GM21526 (cell line): ENCODE data around the gene HHAT.
A peak's percentile ranks its signal among the peaks of the same experiment; 100 is the strongest.

Experiments
- ATAC-seq: cut with Tn5 transposase; IDR thresholded peaks from one replicate; pipeline ENCODE4 v1.9.1; 2021; ENCODE audit warnings: moderate library complexity; ENCODE audit not compliant: unreplicated experiment, low FRiP score

HHAT gene

GRCh38 chr1:210437111-210437510 is 108.4 kb downstream of the HHAT start:
- no peak for ATAC-seq

GRCh38 chr1:210437781-210438180 is 109.1 kb downstream of the HHAT start:
- no peak for ATAC-seq

GRCh38 chr1:210438928-210439841 is 110.5 kb downstream of the HHAT start:
- ATAC-seq: no peak

GRCh38 chr1:210440081-210440480 is 111.4 kb downstream of the HHAT start:
- ATAC-seq: no peak

- no peak for ATAC-seq
These were observed 112.3 kb downstream of the HHAT start for GRCh38 chr1:210441028-210441427.

GRCh38 chr1:210445485-210445884 is 116.8 kb downstream of the HHAT start:
- no peak for ATAC-seq

DNA sequence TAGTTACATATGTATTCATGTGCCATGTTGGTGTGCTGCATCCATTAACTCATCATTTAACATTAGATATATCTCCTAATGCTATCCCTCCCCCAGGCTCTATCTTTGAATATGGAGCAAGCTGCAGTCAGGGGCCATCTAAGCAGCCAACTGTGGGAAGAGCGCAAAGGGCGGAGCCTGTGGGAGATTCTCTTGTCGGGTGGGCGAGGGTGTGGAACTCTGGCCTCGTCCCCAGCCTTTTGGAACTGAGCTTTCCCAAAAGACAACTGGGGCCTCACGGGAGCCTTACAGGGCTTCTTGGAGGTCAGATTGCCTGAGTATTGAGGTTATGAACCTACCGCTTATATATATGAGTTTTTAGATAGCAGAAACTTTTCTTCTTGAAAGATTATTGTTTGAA is 117.2 kb downstream of the HHAT start:
- ATAC-seq: no peak

DNA sequence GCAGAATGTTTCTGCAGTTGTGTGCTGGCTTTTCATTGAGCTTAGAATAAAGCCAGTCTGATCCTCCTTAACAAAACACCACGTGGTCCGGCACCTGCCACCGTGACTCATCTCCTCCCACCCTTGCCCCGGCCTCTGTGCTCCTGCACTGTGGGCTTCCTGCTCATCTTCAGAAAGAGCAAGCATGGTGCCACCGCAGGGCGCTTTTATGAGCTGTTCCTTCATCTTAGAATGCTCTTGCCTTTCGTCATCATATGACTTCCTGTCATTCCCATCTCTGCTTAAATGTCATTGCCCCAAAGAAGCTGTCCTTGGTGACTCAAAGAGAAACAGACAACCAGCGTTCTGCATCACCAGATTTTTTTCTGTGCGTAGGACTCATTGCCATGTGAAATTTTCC is 117.8 kb downstream of the HHAT start:
- no peak for ATAC-seq

DNA sequence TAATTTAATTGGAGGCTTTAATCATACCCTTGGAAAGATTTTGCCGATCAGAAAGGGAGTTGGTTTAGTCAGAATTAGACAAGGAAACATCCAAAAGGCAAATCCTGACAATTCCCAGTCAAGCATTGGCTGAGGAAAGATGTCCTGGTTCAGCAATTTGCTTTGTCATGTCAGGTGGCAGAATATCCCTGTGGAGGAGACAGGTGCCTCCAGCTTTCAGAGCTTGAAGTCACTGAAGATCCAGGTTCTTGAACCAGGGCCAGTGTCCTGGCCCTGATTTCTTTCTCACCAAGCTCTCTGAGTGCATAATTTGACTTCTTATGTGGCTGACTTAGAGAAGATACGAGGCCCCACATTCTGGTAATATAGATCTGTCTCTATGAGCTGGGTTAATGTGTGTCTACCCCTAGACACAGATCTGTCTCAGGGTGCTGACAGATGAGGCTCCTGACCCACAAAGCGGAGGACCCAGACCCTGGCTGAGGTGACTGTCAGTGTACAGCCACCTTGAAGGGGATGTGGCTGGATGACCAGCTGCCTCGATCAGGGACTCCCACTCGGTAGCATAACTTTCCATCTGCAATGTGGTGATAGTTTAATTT is 118.9 kb downstream of the HHAT start:
- no peak for ATAC-seq

- peak; percentile 70 for ATAC-seq
These were observed 119.7 kb downstream of the HHAT start for GRCh38 chr1:210448297-210448892.

DNA sequence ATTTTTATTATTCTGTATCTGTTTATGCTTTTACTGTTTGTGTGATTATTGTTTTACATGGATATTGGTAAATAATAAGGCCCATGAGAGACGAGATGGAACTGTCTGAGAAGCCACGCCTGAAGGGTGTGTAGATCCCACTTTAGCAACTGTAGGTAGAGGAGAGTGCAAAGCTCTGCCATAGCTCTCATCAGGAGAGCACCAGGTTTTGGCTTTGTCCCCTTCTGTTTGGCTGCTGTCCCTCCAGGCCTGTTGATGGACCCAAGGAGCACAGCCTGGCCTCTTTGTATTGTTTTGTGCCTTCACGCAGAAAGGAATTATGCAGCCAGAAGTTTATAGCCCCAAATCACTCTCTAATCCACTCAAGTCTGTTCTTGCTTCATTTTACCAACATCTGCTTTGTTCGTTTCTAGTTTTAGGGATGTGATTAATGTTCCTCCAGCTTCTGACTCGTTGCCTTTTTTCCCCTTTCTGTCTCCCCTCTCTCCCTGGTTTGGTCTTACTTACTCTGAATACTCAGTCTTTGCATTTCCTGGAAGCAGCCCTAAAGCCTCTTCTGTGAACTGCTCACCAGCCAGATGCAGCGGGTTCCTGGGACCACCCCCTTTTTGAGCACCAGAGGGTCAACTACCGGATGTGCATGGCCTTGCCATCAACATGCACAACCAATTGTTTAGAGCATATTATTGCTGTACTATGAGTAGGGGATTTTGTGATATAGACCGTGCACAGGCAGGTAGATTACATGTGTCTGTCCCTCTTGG is 127.3 kb downstream of the HHAT start:
- no peak for ATAC-seq

DNA sequence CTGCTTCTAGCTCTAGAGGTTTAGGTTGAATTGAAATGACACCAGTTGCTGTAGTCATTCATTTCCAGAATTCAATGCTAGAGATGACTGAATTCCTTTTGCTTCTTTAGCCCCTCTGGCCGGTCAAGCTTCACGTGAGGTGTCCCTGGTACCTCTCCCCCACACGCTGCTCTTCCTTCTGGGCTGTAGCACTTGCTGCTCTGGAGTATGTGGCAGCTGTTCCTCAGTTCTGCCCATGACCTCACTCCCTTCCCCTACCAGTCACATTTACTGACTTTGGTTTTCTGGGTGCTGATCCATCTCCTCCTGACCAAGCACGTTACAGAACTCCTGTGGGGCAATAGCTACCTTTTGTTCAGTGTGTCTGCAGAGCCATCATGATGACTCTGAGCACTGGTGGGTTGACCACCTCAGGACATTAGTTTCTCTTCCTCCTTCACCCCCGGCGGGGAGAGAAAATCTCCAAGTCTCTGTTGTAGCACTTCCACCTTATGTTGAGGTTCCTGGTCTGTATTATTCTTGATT is 128.1 kb downstream of the HHAT start:
- ATAC-seq: no peak

DNA sequence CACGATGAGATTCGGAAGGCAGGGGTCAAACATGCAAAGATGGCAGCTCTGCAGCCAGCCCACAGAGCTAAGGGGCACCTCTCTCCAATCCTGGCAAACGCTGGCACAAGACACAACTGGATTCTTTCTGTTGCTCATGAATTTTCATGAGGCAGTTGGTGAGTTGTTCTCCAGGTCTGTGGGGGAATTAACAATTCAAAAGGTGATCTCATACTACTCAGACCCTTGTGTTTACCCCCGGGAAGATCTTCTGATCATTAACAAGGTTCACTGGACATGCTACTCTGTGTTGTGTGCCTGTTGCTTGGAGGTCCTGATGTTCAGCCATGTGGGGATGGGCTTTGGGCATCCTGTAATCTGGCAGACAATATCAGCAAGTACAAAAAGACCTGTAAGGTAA is 128.9 kb downstream of the HHAT start:
- no peak for ATAC-seq

- no peak for ATAC-seq
These were observed 135.9 kb downstream of the HHAT start for GRCh38 chr1:210464519-210465039.

- no peak for ATAC-seq
These were observed 136.4 kb downstream of the HHAT start for GRCh38 chr1:210465150-210465549.

- ATAC-seq: no peak
These were observed 138.8 kb downstream of the HHAT start for GRCh38 chr1:210467440-210468043.

- no peak for ATAC-seq
These were observed 140.7 kb downstream of the HHAT start for GRCh38 chr1:210469441-210469840.

GRCh38 chr1:210475321-210475720 is 146.6 kb downstream of the HHAT start:
- no peak for ATAC-seq

DNA sequence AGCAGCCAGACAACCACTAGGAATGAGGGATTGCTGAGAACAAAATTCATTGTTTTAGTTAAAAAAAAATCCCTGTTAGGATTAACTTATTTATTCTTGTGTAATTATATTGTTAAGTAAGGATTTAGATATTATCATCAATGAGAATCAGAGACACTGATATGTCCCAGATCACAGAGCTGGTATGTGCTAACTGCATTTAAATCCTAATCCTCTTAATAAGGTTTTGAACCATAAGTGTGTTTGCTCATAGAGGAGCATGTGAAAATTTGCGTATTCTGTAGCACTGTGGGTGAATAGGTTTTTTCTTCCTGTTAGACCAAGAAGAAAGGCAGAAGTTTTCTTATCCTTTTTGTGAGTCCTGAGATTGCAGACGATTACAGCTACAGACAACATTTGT is 147.1 kb downstream of the HHAT start:
- no peak for ATAC-seq

DNA sequence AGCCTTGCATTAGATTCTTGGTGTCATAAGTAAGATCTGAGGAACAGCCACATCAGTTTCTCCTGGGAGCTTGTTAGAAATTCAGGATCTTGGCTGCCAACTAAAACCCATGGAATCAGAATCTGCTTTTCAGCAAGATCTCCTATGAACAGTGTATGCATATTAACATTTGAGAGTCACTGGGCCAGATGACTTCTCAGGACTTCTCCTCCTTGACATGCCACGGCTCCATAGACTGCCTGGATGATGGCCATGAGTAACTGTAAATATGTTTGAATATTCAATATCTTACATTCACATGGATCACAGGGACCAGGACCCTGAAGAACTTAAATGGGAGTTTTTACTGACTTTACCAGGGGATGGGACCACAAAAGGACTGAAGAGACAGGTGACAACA is 148.0 kb downstream of the HHAT start:
- no peak for ATAC-seq
